Measurements from ENCODE around the gene CCDC124.

CCDC124 gene

DNA sequence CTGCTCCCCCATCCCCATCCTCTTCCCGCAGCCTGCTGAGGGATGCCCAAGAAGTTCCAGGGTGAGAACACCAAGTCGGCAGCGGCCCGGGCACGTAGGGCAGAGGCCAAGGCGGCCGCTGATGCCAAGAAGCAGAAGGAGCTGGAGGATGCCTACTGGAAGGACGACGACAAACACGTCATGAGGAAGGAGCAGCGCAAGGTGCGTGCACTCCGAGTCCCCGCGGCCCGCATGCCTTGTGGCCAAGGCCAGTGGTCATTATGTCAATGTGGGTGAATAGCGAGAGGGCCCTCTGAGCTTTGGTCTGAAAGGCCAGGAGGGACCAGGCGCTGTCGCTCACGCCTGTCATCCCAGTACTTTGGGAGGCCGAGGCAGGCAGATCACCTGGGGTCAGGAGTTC lies 3.6 kb downstream of the CCDC124 start:
- no peak for DNase-seq

DNA sequence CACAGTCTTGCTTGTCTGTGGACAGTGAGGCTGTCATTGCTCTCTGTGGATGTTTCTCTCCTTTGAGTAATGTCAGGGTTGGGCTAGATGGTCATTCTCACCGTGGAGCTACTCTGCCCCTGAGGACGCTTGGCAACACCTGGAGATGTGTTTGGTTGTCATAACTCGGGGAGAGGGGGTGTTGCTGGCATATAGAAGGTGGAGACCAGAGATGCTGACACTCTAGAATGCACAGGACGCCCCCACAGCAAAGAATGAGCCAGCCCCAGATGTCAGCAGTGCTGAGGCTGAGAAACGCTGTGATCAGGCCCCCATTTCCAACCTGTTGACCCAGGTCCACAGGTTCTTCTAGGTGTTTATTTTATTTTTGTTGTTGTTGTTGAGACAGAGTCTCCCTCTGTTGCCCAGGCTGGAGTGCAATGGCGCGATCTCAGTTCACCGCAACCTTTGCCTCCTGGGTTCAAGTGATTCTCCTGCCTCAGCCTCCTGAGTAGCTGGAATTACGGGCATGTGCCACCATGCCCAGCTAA lies 4.6 kb downstream of the CCDC124 start:
- no peak for DNase-seq

DNA sequence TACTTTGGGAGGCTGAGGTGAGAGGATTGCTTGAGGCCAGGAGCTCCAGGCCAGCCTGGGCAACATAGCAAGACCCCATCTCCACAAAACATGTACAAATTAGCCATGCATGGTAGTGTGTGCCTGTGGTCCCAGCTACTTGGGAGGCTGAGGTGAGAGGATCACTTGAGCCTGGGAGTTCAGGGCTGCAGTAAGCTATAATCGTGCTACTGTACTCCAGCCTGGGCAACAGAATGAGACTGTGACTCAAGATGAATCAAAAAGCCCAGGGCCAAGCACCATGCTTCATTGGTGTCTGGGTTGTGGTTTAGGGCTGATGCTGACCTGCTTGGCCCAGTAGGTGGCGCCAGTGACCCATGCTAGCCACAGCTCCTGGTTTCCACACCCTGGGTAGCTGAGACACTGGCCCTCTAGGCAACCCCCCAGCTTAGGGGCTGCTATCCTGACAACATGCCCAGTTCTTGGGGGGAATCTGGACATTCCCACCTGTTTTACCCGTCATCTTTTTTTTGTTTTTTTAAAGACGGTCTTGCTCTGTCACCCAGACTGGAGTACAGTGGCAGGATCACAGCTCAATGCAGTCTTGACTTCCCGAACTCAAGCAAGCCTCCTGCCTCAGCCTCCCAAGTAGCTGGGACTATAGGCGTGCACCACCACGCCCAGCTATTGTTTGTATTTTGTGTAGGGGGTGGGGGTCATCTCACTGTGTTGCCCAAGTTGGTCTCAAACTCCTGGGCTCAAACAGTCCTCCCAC lies 5.5 kb downstream of the CCDC124 start:
- DNase-seq, result peak; percentile 75

DNA sequence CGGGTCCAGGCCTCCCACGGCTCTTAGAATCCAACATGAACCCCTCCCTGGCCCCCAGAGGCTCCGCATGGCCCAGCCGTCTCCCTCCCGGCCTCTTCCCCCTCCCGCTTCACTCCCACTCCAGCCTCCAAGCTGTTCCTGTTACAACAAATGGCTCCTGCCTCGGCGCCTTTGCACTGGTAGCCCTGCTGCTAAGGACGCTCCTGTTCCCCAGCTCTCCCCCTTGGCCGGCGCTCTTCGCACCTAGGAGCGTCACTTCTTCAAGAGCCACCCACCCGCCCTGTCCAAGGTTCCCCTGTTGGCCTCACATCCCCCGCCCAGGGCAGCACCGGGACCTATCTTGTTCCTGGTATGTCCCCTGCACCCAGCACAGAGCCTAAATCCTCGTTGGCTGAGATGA lies 9.4 kb downstream of the CCDC124 start:
- DNase-seq, result no peak

DNA sequence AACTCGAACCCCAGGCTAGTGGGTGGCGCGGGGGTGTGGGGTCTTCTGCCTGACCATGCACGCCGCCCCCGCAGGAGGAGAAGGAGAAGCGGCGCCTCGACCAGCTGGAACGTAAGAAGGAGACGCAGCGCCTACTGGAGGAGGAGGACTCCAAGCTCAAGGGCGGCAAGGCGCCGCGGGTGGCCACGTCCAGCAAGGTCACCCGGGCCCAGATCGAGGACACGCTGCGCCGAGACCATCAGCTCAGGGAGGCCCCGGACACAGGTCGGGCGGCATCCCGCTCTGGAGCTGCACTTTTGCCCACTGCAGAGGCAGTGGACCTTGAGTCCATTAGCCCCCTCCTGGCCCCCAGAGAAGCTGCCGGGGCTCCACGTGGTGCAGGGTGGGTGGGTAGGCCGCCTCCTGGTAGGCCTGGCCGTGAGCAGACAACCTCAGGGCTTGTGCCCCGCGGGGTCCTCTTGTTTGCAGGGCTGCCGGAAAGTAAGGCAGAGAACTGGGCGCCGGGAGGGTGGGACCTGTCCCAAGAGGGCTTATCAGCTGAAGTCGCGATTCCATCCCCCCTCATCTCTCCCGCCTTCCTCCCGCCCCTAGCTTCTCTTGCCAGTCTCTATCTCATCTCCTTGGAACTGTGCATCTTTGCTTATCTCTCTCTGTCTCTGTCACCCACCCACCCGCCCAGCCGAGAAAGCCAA lies 9.9 kb downstream of the CCDC124 start:
- no peak for DNase-seq

DNA sequence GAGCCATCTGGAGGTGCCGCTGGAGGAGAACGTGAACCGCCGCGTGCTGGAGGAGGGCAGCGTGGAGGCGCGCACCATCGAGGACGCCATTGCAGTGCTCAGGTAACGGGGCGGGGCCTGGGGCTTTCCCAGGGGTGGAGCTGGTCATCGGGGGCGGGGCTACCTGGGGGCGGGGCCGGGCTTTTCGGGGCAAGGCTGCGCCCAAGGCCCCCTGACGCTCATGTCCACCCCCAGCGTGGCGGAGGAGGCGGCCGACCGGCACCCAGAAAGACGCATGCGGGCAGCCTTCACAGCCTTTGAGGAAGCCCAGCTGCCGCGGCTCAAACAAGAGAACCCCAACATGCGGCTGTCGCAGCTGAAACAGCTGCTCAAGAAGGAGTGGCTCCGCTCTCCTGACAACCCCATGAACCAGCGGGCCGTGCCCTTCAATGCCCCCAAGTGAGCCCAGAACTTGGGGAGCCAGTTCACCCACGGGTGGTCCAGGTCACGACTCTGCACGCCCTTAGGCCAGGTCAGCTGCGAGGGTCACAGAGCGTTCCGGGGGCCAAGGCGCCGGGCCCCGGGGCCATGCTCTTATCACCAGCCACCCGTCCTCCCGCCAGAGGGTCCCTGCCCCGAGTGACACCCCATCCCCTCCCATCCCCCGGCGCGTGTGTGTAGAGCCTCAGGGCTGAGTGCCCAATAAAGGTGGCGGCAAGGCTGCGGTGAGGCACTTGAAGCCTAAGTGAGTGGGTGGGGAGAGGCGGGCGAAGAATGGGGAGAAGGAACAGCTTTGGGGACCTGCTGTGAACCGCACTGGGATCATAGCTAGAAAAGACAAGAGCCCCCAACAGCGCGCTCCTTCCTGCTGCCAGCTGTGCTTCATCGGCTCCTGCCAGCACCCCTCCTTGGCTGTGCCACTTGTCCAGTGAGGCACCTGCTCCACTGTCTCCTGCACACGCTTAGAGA lies 10.7 kb downstream of the CCDC124 start:
- no peak for DNase-seq

DNA sequence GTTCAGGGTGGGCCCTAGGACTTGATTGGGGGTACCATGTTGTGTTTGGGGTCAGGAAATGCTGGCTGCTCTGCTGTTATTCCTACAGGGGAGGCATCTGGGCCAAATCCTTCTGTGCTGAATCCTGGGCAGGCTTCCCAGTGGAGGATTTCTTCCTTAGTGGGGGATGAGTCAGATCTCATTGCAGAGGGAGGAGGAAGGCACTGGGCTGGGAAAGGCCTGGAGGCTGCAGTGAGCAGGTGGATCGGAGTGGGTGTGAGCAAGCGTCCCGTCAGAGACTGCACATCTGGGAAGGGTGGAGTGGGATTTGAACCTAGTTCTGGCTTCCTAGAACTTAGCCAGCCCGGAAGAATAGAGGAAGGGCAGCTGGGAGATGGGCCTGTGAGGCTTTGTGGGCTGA lies 11.5 kb downstream of the CCDC124 start:
- DNase-seq, result no peak

DNA sequence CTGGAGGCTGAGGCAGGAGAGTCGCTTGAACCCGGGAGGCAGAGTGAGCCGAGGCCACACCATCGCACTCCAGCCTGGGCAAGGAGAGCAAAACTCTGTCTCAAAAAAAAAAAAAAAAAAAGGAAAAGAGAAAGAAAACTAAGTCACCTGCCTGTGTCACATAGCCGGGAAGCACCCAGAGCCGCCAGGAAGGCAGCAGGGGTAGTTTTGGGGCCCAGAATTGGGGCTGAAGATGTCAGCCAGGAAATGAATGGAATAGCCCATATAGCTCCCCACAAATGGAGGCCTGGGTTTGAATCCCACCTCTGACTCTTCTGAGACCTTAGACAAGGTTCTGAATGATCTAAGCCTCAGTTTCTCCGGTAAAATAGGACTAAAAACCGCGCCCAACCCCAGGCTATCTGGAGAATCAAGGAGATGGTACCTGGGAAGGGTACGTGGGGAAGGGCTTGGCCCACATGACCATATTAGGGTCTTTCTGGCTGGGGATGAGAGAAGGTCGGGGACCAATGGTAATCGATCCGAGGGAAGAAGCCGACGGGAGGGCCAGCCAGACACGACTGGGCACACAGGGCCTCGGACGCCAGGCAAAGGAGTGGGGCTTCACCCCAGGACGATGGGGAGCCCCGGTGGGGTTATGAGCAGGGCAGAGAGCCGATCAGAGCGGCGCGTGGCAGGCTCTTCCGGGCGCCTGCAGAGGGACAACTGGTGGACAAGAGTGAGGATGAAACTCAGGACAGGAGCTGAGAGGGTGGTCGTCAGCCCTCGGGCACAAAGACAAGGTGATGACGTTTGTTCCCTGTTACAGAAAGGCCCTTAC lies 14.4 kb downstream of the CCDC124 start:
- peak; percentile 27 for DNase-seq

DNA sequence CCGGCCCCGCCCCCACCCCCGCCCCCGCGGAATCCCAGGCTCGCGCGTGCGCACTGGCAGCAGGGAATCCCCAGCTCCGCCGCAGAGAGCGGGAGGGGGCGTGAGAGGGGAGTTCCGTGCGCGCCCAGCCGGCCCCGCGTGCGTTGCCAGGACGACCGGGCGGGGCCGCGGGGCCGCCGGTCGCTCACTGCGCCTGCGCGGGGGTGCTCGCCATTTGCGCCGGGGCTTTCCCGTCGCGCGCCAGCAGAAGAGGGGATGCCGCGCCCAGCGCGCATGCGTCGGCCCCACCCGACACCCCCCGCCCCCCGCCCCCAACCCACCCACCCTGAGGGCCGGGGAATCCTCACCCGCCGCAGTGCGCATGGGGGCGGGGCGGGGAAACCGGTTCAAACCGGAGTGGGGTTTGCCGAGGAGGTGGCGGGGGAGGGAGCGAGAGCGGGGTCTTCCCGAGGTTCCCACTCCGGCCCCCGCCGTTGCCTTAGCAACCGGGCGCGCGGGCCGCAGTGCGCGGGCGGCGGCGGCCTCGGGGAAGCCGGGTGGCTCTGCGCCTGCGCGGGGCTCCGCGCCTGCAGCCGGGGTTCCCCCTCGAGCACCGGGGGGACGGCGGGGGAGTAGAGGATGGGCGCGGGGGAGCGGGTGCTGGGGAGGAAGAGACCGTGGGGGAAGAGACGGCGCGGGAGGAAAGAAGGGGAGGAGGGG lies 15.1 kb downstream of the CCDC124 start:
- peak; percentile 96 for DNase-seq

DNA sequence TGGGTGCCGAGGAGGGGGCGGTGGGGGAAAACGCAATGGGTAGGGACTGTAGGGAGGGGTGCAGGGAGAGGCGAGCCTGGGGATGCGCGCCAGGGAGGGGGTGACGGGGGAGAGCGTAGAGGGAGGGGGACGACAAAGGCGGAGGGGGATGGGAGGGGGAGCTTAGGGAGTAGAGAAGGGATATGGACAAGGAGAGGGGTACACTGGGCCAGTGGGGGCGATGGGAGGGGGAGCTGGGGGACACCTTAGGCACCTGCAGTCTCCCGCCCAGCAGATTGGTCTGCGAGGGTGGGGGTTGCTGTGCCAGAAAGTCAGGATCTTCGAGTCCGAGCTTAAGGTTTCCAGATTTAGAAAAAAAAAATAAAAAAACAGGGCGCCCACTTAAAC lies 15.7 kb downstream of the CCDC124 start:
- no peak for DNase-seq

DNA sequence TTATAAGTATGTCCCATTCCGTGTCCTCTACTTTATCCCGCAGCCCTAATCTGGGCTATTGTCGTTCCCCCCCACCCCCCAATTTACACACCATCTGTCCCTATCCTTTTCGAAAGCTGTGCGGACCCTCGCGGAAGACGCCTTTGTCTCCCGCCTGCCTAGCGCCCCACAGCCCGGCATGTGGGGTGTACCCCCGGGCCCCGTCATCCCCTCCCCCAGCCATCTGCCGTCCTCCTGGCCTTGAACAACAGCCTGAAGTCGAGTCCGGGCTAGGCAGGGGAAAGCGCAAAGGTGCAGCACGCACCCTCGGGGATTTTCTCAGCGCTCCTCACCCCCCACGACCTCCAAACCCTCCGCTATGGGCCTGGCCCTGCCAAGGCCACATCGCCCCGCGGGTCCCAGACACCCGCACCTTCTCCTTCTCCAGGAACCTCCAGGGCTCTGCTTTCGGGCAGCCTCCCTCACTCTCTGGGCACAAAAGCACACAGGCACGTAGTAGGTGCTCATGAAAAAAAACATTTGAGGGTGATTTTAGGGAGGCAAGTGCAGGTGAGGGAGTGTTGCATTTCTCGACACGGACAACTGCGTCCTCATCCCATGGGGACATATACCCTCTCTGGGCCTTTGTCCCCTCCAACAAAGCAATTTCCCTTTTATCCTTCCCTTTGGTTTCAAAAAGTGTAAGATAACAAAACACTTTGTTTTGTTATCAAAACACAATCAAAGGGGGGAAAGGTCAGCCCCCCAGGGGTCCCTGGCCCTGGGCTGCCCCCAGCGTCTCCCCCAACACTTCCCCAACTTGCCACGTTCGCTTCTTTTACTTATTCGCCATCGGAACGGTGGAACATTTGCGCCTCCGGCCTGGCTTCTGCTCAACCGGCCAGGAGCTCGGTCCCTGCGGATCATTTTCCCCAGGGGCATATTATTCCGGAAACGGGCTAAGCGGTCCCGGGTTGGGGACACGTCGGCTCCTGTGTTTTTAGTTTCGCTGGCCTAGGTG lies 16.4 kb downstream of the CCDC124 start:
- DNase-seq, result no peak

DNA sequence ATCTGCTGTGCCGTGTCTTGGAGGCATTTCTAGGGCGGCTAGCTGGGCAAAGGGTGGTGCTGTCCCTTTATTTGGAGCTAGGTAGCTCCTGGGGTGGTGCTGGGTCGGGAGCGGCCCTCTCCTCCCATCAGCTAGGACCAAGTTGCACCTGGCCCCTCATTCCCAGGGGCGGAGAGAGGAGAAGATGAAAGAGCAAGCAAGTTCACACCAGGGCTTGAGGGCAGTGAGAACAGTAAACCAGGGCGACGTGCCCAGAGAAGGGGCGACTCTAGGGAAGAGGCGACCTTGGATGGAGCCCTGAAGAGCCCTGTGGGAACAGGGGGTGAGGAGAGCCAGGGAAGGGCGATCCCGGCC lies 17.1 kb downstream of the CCDC124 start:
- no peak for DNase-seq

DNA sequence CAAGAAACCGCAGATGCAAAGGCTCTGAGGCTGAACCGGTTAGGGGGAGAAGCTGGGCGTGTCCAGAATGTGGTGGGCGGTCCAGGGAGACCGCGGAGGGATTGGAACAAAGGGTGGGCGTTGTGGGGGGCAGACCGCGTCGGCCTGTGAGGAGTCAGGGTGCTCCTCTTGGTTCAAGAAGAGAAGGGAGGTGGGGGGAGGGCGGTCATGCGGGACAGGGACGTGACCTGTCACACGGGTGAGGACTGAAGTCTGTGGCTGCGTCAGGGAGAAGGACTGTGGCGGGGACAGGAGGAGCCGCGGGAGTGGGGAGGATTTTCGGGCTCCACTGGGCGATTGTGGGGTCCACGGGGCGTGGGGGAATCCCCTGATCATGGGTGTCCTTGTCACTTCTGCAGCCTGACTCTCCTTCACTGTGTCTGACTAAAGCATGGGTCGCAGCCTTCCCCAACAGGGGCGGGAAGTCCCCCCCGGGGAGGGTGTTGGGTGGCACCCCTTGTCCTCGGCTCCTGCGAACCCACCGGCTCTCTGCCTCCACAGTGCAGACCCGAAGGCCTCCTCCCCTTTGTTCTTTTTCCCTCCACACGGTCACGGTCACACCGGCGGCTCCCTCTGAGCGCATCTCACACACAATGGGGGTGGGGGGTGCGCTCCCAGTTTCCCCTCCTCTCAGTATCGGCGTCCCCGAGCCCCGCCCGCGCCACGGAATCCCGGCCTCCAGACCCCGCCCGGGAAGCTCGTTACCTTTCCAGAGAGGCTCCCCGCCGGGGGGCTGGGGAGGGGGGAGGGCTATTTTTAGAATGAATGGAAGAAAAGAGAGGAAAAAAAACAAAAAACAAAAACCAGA lies 17.7 kb downstream of the CCDC124 start:
- peak; percentile 44 for DNase-seq

DNA sequence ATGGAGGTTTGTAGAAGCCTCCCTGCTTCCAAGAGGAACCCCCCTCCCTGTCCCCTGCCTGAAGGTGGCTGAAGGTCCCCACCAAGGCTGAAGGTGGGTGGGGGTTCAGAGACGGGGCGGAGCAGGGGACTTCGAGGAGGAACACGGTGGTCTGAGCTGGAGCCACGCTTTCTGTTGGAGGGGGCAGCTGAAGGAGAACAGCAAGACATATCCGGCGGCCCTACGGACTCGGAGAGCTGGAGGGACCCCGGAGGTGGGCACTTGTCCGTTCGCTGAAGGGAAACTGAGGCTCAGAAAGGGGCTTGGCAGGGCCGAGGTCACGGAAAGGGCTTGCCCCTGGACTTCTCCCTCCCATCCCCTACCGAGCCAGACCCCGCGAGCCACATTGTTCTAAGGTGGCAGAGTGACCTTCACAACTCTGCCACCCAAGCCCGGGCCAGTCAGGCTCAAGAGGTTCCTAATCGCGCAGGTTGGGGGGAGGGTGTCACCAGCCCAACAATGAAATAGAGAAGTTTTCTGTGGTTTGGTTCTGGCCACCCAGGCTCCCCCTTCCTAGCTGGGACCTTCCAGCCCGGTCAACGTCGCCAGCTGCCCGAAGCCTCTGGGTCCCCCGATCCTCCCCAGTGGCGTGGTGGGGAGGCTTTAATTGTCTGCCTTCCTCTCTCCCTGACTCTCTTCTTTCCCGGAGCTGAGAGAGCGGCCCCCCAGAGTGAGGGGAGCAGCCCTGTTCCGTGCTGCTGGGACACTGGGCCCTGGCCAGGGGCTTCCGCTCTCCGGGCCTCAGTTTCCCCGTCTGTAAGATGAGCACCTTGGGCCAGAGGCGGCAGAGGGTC lies 18.6 kb downstream of the CCDC124 start:
- DNase-seq, result no peak

DNA sequence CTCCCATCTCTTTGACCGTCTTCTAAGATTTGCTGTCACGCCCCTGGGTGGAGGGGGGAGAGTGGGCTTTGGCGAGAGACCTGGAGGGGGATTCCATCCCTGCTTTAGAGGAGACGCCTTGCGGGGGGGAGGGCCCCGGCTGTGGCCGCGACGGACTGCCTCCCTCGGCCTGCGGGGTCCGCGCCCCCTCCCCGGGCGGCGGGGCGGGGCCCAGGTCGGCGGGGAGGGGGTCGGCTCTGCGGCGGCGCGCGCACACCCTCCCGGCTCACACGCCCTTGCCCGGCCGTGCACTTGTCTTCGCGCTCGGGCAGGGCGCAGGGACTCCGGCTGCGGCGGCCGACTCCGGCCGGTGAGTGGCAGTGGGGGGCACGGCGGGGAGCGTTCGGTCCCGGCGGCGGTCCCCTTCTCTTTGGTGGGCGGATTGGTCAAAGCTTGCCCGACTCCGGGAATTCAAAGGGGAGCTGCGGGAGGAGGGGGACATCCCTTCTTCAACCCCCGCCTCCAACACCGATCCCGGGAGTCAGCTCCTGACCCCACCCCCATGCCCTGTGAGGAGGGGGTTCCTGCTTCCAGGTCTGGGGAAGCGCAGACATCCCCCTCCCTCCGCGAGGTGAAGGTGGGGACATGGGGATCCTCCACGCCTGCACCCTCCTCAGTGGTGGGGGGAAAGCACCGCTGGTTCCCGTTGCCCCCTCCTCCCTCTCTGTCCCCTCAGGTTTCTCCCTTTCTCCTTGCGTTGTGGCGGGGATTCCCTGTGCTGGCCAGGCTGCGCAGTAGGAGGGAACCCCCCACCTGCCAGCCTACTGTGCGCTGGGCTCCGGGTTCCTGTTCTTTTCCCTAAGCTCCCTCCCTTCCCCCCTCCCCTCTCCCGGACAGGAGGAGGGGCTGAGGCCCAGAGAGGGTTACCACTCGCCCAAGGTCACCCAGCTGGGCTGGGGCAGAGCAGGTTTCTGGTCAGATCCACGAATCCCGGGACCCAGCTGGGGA lies 19.5 kb downstream of the CCDC124 start:
- no peak for DNase-seq

DNA sequence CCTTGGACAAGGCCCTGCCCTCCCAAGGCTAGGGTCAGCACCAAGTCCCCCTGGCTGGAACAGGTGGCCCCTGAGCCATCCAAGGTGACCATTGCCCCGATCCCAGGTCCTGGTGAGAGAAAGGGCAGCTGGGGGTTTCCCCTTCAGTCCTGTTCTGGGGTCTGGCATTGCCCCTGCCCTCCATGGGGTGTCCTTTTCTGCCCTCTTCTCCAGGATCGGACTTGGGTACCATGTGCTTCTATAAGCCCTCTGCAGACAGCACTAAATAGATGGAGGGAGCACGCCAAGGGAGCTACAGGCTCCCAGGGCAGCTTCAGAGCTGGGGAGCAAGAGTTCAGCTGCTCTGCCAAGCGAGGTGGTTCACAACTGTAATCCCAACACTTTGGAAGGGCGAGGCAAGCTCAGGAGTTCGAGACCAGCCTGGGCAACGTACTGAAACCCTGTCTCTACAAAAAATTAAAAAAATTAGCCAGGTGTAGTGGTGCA lies 20.5 kb downstream of the CCDC124 start:
- no peak for DNase-seq

DNA sequence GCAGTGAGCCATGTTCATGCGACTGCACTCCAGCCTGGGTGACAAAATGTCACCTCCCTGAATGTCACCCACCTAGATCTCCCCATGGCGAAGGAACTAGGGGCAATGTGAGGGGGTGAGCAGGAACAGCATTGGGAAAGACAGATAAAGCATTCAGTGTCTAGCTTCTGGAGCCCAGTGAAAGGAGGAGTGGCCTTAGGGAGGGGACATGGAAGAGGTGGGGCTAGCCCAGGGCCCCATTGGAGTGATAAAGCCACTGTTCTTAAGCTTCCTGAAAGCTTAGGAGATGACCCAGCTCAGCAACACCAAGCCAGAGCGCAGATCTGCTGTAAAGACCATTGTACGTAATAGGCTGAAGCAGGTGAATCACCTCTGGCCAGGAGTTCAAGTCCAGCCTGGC lies 21.1 kb downstream of the CCDC124 start:
- DNase-seq, result no peak
